Right renal cortex interstitium (tissue), 3 donors: ENCODE results near the gene SLC13A5. TPM values are rescaled to one million over a fixed set of nuclear protein-coding genes. Genes with fewer than 3 reads are reported as not detected.

Experiments
- DNase-seq, 3 donors: peaks; one replicate each; pipeline ENCODE4 v3.0.0-alpha.2; 2013; ENCODE audit warnings: low read depth in 3 of 3, low spot score in 2 of 3
- polyA plus RNA-seq, 3 donors: library from polyadenylated mRNA; unstranded; fragments of 120-200 nt; gene quantifications; one replicate each; pipeline ENCODE4 v1.2.1, GENCODE V29; 2013; ENCODE audit not compliant: insufficient read length in 3 of 3

Gene SLC13A5
- polyA plus RNA-seq, 3 donors, result 1.1 to 4.2 (median 1.9) TPM

DNA sequence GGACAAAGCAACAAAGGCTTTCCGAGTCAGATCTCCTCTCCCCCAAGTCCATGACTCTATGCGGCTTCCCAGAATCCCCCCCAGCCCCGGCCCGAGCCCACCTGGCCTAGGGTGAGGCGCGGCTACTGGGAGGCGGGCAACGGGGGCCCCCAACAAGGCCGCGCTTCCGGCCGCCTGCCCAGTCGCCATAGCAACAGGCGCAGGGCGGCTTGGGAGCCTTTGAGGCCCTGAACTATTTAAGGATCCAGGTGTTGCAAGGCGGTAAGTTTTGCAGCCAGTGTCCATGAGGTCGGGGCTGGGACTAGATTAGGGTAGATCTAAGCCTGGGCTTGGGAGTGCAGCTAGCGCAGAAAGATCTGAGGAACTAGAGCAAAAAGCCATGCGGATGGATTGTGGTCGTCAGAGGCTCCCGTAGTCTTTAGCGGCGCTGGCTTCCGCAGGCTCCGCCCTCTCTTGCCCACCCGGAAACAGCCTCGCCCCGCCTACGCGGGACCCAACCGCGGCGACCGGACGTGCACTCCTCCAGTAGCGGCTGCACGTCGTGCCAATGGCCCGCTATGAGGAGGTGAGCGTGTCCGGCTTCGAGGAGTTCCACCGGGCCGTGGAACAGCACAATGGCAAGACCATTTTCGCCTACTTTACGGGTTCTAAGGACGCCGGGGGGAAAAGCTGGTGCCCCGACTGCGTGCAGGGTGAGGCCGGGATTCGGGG, 72.5 kb downstream of the SLC13A5 start, which contains the start of the genes KIAA0753 and TXNDC17:
KIAA0753 (minus strand) TSS at position 176 of the 711 bp plus-strand sequence. CDS start 5,608 bp downstream, outside the sequence.
TXNDC17 (plus strand) TSS at position 525 of the 711 bp plus-strand sequence; CDS start at position 548, 23 bp downstream.
- peak; percentile 86 to 96 (median 92) for DNase-seq

DNA sequence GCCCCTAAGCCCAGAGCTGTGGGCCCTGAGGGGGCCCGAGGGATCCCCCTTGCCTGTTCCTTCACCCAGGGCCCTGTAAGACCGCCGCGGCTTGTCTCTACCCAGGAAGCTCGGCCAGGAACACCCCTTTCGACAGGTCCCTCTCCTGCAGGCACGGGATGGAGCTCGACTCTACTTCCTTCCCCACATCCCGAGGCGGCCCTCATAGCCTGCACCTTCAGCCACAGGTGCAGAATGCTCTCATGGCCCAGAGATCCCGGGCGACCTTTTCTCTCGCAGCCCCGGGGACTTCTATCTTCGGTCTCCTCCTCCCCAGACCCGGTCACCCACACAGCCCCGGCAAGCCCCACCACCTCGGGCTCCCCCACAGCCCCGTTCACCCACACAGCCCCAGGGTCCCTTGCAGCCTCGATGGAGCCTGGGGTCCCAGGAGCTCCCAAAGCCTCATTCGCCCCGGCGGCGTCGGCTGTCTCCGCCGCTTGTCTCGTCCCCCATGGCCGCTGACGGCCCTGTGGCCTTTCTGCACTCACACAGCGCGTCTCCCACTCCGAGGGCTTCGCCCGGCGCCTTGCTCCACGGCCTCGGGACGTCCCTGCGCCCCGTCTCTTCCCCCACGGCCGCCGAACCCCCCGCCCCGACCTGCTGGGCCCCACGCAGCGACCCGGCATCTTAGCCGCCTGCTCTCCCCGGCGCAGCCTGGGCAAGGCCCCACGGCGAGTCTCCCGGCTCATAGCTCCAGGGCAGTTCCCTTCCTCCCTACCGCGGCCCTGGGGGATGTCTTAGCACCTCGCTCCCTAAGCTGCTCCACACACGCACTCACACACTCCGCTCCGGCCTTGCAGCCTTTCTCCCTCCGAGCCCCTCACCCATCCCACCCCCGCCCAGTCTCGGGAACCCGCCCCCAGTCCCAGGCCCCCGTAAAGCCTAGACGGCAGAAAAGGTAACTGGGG, 73.3 kb downstream of the SLC13A5 start:
- DNase-seq, result no peak

DNA sequence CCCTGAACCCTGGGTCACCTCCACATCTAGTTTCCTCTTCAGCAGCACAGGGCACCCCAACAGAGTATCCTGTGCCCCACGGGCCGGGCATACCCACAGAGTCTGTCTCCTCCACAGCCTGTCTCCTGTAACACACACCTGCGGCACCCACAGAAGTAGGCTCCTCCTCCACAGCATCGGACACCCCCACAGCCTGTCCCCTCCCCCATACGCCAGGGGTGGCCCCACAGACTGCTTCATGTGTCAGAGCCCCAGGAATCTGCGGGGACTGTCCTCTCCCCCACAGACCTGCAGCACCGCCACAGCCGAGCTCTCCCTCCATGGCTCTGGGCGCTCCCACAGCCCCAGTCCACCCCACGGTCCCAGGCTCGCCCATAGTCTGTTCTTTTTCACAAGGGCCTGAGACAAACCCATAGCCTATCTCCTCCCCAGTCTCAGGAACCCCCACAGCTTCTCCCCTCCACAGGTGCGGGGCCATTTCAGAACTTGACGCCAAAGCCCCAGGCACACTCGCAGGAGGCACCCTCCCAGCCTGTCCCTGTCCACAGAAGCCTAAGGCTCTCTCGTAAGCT, 74.1 kb downstream of the SLC13A5 start:
- DNase-seq, result no peak

DNA sequence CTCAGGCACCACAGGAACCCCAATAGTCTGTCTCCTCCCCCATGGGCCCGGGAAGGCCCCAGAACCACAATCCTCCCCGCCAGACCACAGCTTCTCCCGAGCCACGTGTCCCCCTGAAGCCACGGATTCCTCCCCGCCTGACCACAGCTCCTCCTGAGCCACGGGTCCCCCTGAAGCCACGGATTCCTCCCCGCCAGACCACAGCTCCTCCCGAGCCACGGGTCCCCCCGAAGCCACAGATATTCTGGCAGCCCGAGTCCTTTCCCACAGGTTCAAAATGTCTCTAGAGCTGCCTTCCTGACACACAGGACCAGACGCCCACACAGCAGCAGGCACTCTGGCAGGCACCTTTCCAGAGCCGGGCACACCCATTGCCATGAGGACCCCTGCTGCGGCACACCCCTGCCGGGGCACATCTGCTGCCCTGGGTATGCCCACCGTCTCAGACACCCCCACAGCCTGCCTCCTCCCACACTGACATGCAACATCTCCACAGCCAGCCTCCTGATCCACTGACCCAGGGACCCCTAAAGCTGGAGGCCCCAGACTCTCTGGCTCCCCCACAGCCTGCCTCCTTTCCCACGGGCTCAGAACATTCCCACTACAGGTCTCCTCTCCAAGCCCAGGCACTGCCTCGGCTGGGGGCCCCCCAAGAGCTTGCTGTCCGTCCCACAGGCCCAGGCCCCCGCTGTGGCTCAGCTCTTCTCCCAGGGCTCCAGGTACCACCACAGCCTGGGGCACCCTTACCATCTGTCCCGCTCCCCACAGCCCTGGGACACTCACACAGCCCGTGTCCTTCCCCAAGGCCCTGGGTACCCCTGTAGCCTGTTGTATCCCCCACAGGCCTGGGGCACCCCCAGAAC, 74.9 kb downstream of the SLC13A5 start:
- DNase-seq, result no peak

DNA sequence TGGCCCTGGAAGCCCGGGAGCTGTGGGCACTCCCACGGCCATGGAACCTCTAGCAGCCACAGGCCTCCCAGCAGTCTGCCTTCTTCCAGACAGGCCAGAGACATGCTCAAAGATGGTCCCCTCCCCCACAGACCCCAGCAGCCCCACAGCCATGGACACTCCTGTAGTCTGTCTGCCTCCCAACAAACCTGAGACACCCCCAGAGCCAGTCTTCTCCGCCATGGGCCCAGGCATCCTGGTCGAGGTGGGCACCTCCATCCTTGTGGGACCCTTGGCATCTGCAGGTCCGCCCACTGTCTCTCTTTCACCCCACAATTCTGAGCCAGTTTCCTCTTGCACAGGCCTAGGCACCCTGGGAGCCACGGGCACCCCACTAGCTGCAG, 75.7 kb downstream of the SLC13A5 start:
- DNase-seq, result no peak

DNA sequence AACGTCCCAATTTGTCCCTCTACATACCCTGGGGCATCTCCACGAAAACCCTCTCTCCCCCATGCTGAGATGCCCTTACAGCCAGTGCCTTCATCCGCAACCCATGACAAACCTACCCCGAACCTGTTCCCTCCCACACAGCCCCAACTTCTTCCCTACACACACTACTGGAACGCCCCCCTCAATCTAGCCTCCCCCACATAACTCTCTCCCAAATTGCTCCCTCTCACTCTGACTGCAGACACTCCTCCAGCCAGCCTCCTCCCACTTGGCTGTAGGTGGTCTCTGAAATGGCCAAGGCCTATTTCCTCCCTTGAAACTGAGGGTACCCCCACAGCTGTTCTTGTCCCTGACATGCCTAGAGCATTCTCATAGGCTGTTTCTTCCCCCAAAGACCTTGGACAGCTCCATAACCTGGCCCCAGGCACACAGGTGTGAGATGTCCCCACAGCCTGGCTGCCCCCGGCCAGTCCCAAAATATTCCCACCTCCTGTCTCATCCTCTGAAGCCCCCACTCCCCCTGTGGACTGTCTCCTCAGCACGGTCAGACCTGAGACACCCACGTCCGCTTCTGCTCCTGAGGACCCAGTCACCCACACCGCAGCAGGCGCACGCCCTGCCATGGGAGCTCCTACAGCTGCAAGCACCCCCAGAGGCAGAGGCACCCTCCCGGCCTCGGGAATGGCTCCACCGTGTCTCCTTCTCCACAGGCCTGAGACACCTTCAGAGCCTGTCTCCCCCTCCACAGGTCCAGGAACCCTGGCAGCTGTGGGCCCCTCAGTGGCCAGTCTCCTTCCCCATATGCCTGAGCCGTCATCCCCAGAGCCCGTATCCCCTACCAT, 76.3 kb downstream of the SLC13A5 start:
- DNase-seq, result no peak

DNA sequence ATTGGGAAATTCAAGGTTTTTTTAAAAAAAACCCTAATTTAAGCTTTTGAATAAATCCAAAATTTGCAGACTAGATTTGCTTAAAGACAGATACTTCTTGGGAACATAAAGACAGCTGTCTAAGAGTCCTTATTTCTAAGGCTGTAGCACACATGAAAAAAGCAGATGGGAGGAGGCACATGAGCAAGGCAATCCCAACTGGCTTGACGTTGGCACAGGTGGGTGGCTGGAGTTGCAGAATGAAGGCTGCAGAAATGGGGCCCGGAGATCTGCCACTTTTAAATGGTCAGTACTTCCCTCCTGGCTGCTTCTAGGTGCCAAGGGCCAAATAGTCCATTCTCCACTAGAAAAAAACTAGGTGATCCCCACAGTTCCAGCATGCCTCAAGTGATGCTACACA, 77.1 kb downstream of the SLC13A5 start:
- no peak for DNase-seq

Other genes starting within 250 kb of the SLC13A5 start
- 1 to 10 TPM; 7.4 to 8.9 (median 8.2) TPM for gene PITPNM3, start 156.8 kb downstream of the SLC13A5 start, polyA plus RNA-seq
- gene KIAA0753, start 72.7 kb downstream of the SLC13A5 start, polyA plus RNA-seq, result 10 to 100 TPM; 29.7 to 37.7 (median 32.4) TPM
- 10 to 100 TPM; 86.9 to 98.5 (median 95.4) TPM for gene TXNDC17, start 72.3 kb downstream of the SLC13A5 start, polyA plus RNA-seq
- 10 to 100 TPM; 25.4 to 26.6 (median 26.2) TPM for gene MED31, start 61.8 kb downstream of the SLC13A5 start, polyA plus RNA-seq
- gene C17orf100, start 61.6 kb downstream of the SLC13A5 start, polyA plus RNA-seq, result 10 to 100 TPM; 10.2 to 10.4 (median 10.3) TPM
- 1 to 10 TPM; 6.4 to 8.8 (median 7.3) TPM for gene XAF1, start 42.7 kb upstream of the SLC13A5 start, polyA plus RNA-seq
- gene FBXO39, start 62.8 kb upstream of the SLC13A5 start, polyA plus RNA-seq, result under 1 TPM in 2 of 3 donors, not detected in 1; 0.14 to 0.31 TPM
- 1 to 10 TPM in 1 of 3 donors, under 1 TPM in 2; 0.93 to 1.2 (median 0.94) TPM for gene TEKT1, start 118.4 kb upstream of the SLC13A5 start, polyA plus RNA-seq